ENCODE measurements around the gene BIN1. TPM values are rescaled to one million over a fixed set of nuclear protein-coding genes. Genes with fewer than 3 reads are reported as not detected.
A peak's percentile ranks its signal among the peaks of the same experiment; 100 is the strongest.

Gene BIN1
- total RNA-seq, 1 experiment from 2014 or later, result 42.5 TPM

GRCh38 chr2:127094509-127095366 lies 12.2 kb downstream of the BIN1 start (continued):
- TF ChIP-seq E2F5 (CRISPR knock-in tag; IDR thresholded peaks at IDR 0.05), result no peak
- TF ChIP-seq ZBTB21 (CRISPR knock-in tag; IDR thresholded peaks at IDR 0.05; ENCODE audit: borderline replicate concordance), result no peak

GRCh38 chr2:127093648-127094210 lies 13.2 kb downstream of the BIN1 start:
- ChIA-PET POLR2A (no interaction called here), CTCF (interaction anchor here (1.1 to 1.6 kb wide), 2 partner anchors 26 to 64 kb away, joined by 3 to 17 read pairs; no protein-coding TSS in a partner anchor)
- no peaks in the 10 kb centered on the region for H3K9me3 Mint-ChIP-seq
- no peaks in the 10 kb centered on the region for H3K36me3 Mint-ChIP-seq
- H3K27ac Mint-ChIP-seq, result peak overlapping the region; percentile 81; the same call in 1 of the 2 replicates
- no peak overlapping the region for H3K4me3 Mint-ChIP-seq
- no peak for DNase-seq (ENCODE audit: low spot score)
- TF ChIP-seq ZNF423 (CRISPR knock-in tag; IDR thresholded peaks at IDR 0.05), result no peak
- no peak for TF ChIP-seq NR2C2 (CRISPR knock-in tag; IDR thresholded peaks at IDR 0.05)
- TF ChIP-seq E2F1 (CRISPR knock-in tag; IDR thresholded peaks at IDR 0.05), result no peak
- no peak for TF ChIP-seq NFYB (CRISPR knock-in tag; conservative IDR thresholded peaks at IDR 0.05; ENCODE audit: low read depth)
- no peak for TF ChIP-seq ESRRA (CRISPR knock-in tag; IDR thresholded peaks at IDR 0.05; ENCODE audit: borderline replicate concordance)
- no peak for TF ChIP-seq ARID4B (CRISPR knock-in tag; IDR thresholded peaks at IDR 0.05; ENCODE audit: borderline replicate concordance)
- no peak for TF ChIP-seq STAT6 (CRISPR knock-in tag; conservative IDR thresholded peaks at IDR 0.05; ENCODE audit: low read depth)
- TF ChIP-seq CTCF (IDR thresholded peaks at IDR 0.05), result no peak
- TF ChIP-seq MLX (CRISPR knock-in tag; IDR thresholded peaks at IDR 0.05), result no peak
- TF ChIP-seq TEAD1 (CRISPR knock-in tag; IDR thresholded peaks at IDR 0.05), result no peak
- no peak for TF ChIP-seq KAT7 (CRISPR knock-in tag; IDR thresholded peaks at IDR 0.05; ENCODE audit: borderline replicate concordance)
- no peak for TF ChIP-seq ERG (CRISPR knock-in tag; IDR thresholded peaks at IDR 0.05)
- peaks cover 41% of the 10 kb centered on the region for H3K4me1 Mint-ChIP-seq
- no peak for ATAC-seq
- no peaks in the 10 kb centered on the region for H3K27me3 Mint-ChIP-seq (ENCODE audit: low read depth)
